ENCODE results near the gene TMEM116.

Gene TMEM116

DNA sequence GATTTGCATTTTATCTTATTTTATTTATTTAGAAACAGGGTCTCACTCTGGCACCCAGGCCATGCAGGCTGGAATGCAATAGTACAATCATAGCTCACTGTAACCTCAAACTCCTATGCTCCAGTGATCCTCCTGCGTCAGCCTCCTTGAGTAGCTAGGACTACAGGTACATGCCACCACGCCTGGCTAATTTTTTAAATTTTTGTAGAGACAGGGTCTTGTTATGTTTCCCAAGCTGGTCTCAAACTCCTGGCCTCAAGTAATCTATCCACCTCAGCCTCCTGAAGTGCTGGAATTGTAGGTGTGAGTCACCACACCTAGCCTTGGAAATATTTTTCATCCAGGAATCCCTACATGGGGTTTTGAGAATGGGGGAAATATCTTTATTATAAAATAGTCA is 86.3 kb downstream of the TMEM116 start:
- Histone ChIP-seq H3K27me3 (no peaks in the 10 kb centered on the region), H3K4me3 (no peak overlapping the region), H3K4me1 (no peaks in the 10 kb centered on the region), H3K36me3 (peaks cover 0 to 8% (median 0%) of the 10 kb centered on the region in 3 donors), H3K9me3 (no peaks in the 10 kb centered on the region), H3K27ac (no peak overlapping the region)
- no peak for DNase-seq
- TF ChIP-seq, protein P1, sequence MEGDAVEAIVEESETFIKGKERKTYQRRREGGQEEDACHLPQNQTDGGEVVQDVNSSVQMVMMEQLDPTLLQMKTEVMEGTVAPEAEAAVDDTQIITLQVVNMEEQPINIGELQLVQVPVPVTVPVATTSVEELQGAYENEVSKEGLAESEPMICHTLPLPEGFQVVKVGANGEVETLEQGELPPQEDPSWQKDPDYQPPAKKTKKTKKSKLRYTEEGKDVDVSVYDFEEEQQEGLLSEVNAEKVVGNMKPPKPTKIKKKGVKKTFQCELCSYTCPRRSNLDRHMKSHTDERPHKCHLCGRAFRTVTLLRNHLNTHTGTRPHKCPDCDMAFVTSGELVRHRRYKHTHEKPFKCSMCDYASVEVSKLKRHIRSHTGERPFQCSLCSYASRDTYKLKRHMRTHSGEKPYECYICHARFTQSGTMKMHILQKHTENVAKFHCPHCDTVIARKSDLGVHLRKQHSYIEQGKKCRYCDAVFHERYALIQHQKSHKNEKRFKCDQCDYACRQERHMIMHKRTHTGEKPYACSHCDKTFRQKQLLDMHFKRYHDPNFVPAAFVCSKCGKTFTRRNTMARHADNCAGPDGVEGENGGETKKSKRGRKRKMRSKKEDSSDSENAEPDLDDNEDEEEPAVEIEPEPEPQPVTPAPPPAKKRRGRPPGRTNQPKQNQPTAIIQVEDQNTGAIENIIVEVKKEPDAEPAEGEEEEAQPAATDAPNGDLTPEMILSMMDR (IDR thresholded peaks at IDR 0.05), result no peak
- intact Hi-C loops (cut with DNase I; ENCODE audit: low total_unique reads), result no loop called here

DNA sequence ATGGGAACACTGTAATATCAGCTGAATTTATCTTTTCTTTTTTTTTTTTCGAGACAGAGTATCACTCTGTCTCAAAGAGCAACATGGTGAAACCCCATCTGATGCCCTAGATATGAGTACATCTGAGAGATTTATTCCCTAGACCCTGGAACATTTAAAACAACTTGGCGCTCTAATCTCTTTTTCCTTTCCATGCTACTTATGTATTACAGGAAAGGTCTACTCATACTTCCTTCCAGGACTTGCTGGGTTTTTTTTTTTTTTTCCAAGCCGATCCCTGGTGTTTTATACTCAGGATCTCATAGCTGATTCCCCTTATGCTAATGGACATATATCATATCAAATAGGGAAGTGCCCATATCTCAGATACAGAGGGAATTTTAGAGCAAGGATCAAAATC is 87.8 kb downstream of the TMEM116 start:
- Histone ChIP-seq H3K27me3 (no peaks in the 10 kb centered on the region), H3K4me3 (no peak overlapping the region), H3K4me1 (no peaks in the 10 kb centered on the region), H3K27ac (no peak overlapping the region), H3K9me3 (no peaks in the 10 kb centered on the region), H3K36me3 (no peaks in the 10 kb centered on the region)
- TF ChIP-seq, protein P1 (IDR thresholded peaks at IDR 0.05), result no peak
- DNase-seq, result no peak
- intact Hi-C loops (cut with DNase I; ENCODE audit: low total_unique reads), result no loop called here

DNA sequence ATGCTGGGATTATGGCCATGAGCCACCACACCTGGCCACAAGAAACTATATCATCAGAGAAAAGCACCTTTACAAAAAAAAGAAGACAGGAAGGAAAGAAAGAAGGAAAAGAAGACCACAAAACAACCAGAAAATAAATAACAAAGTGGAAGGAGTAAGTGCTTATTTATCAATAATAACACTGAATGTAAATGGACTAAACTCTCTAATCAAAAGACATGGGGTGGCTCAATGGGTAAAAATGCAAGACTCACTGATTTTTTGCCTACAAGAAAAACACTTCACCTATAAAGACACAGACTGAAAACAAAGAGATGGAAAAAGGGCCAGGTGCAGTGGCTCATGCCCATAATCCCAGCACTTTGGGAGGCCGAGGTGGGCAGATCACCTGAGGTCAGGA is 105.2 kb downstream of the TMEM116 start:
- Histone ChIP-seq H3K4me1 (no peaks in the 10 kb centered on the region), H3K27me3 (no peaks in the 10 kb centered on the region), H3K9me3 (no peaks in the 10 kb centered on the region), H3K27ac (no peak overlapping the region), H3K36me3 (peaks cover 0 to 4% (median 3%) of the 10 kb centered on the region in 3 donors), H3K4me3 (no peak overlapping the region)
- DNase-seq, result no peak
- intact Hi-C loops (cut with DNase I; ENCODE audit: low total_unique reads), result no loop called here
- TF ChIP-seq, protein P1 (IDR thresholded peaks at IDR 0.05), result no peak

DNA sequence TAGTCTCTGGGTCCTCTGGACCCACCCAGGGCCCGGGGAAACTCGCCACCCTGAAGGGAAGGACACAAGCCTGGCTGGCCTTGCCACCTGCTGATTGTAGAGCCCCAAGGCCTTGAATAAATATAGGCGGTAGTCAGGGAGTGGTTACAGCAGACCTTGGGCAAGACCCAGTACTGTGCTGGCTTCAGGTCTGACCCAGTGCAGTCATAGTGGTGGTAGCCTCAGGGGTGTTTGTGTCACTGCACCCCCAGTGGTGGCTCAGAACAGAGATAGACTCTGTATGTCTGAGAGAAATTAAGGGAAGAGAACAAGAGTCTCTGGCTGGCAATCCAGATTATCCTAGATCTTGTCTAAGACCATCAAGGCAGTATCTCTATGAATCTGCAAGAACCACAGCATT is 107.5 kb downstream of the TMEM116 start:
- Histone ChIP-seq H3K27me3 (no peaks in the 10 kb centered on the region), H3K9me3 (no peaks in the 10 kb centered on the region), H3K4me3 (no peak overlapping the region), H3K36me3 (peaks cover 0 to 4% (median 3%) of the 10 kb centered on the region in 3 donors), H3K4me1 (no peaks in the 10 kb centered on the region), H3K27ac (no peak overlapping the region)
- DNase-seq, result no peak
- TF ChIP-seq, protein P1 (IDR thresholded peaks at IDR 0.05), result no peak
- intact Hi-C loops (cut with DNase I; ENCODE audit: low total_unique reads), result no loop called here

DNA sequence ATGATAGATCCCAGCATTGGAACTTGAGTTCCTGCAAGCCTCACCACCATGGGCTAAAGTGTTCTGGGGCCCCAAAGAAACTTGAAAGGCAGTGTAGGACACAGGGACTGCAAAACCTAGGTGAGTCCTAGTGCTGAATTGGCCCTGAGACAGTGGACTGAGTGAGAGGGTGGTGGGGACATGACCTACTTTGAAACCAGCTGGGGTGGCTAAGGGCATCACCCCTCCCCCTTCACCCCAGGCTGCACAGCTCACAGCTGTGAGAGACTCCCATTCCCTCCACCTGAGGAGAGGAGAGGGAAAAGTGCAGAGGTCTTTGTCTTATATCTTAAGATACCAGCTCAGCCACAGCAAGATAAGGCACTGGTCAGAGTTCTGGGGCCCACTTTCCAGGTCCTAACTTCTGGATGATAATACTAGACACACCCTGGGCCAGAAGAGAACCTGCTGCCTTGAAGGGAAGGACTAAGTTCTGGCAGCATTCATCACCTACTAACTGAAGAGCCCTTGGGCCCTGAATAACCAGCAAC is 108.5 kb downstream of the TMEM116 start:
- DNase-seq, result no peak
- TF ChIP-seq, protein P1 (IDR thresholded peaks at IDR 0.05), result no peak
- H3K9me3 ChIP-seq, result no peaks in the 10 kb centered on the region
- H3K4me3 ChIP-seq, result no peak overlapping the region
- peaks cover 0 to 9% (median 4%) of the 10 kb centered on the region in 3 donors for H3K36me3 ChIP-seq
- intact Hi-C loops (cut with DNase I; ENCODE audit: low total_unique reads), result no loop called here
- no peaks in the 10 kb centered on the region for H3K4me1 ChIP-seq
- no peaks in the 10 kb centered on the region for H3K27me3 ChIP-seq
- H3K27ac ChIP-seq, result no peak overlapping the region

DNA sequence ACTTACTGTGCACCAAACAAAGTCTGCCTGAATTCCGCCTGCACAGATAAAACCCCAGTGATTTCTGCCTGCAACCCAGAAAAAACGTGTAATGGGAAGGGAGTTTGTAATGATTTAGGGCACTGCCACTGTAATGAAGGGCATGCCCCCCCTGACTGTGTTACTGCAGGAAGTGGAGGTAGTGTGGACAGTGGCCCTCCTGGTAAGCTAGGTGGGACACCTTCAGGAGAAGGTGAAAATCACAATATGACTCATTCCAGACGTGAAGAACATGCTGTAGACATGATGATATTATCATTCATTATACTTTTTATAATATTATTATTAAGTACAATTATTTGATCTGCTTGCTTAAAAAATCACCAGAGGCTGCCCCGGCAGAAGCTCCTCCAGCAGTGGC is 111.8 kb downstream of the TMEM116 start:
- Histone ChIP-seq H3K4me1 (no peaks in the 10 kb centered on the region), H3K4me3 (no peak overlapping the region), H3K36me3 (peaks cover 0 to 22% (median 9%) of the 10 kb centered on the region in 3 donors), H3K27me3 (no peaks in the 10 kb centered on the region), H3K9me3 (no peaks in the 10 kb centered on the region), H3K27ac (no peak overlapping the region)
- no peak for DNase-seq
- intact Hi-C loops (cut with DNase I; ENCODE audit: low total_unique reads), result no loop called here
- TF ChIP-seq, protein P1 (IDR thresholded peaks at IDR 0.05), result no peak

Measured in tibial artery (tissue), 4 donors.